ENCODE results near the gene KATNA1.

KATNA1 gene

GRCh38 chr6:149648148-149649145, at the start of gene KATNA1:
Gene KATNA1, minus strand, starts transcription at chr6:149648714. Its CDS starts 10,167 bp downstream, at chr6:149638547.
- peak within 1 kb of the TSS; percentile 93 for H3K4me3 ChIP-seq (ENCODE audit: low read depth, low read length)
- TF ChIP-seq CTCF (IDR thresholded peaks at IDR 0.05; ENCODE audit: low read depth, low read length): no peak
- in situ Hi-C loops (cut with HindIII; ENCODE audit: low sequenced_read_pairs): no loop called here
- DNase-seq (ENCODE audit: low read depth, low spot score): peak; percentile 71

- DNase-seq (ENCODE audit: low read depth, low spot score): no peak
- in situ Hi-C loops (cut with HindIII; ENCODE audit: low sequenced_read_pairs): no loop called here
- TF ChIP-seq CTCF (IDR thresholded peaks at IDR 0.05; ENCODE audit: low read depth, low read length): no peak
- H3K4me3 ChIP-seq (ENCODE audit: low read depth, low read length): no peak overlapping the region
Observed at GRCh38 chr6:149698175-149698574, 49.7 kb upstream of the KATNA1 start.

- TF ChIP-seq CTCF (IDR thresholded peaks at IDR 0.05; ENCODE audit: low read depth, low read length): no peak
- H3K4me3 ChIP-seq (ENCODE audit: low read depth, low read length): no peak overlapping the region
- DNase-seq (ENCODE audit: low read depth, low spot score): no peak
- in situ Hi-C loops (cut with HindIII; ENCODE audit: low sequenced_read_pairs): no loop called here
Observed at GRCh38 chr6:149696901-149697300, 48.4 kb upstream of the KATNA1 start.

- no peak overlapping the region for H3K4me3 ChIP-seq (ENCODE audit: low read depth, low read length)
- no peak for DNase-seq (ENCODE audit: low read depth, low spot score)
- TF ChIP-seq CTCF (IDR thresholded peaks at IDR 0.05; ENCODE audit: low read depth, low read length): no peak
- in situ Hi-C loops (cut with HindIII; ENCODE audit: low sequenced_read_pairs): no loop called here
Observed at GRCh38 chr6:149694921-149695320, 46.4 kb upstream of the KATNA1 start.

GRCh38 chr6:149691201-149691600, 42.7 kb upstream of the KATNA1 start:
- in situ Hi-C loops (cut with HindIII; ENCODE audit: low sequenced_read_pairs): no loop called here
- no peak for DNase-seq (ENCODE audit: low read depth, low spot score)
- no peak for TF ChIP-seq CTCF (IDR thresholded peaks at IDR 0.05; ENCODE audit: low read depth, low read length)
- H3K4me3 ChIP-seq (ENCODE audit: low read depth, low read length): no peak overlapping the region

- DNase-seq (ENCODE audit: low read depth, low spot score): no peak
- TF ChIP-seq CTCF (IDR thresholded peaks at IDR 0.05; ENCODE audit: low read depth, low read length): no peak
- in situ Hi-C loops (cut with HindIII; ENCODE audit: low sequenced_read_pairs): no loop called here
- H3K4me3 ChIP-seq (ENCODE audit: low read depth, low read length): no peak overlapping the region
Observed at GRCh38 chr6:149686230-149686629, 37.7 kb upstream of the KATNA1 start.

All from astrocyte of the spinal cord (primary cell).